GM19035 (cell line): Measurements from ENCODE around the gene MIPEP.
A peak's percentile ranks its signal among the peaks of the same experiment; 100 is the strongest.

Experiments
- ATAC-seq: cut with Tn5 transposase; IDR thresholded peaks from one replicate; pipeline ENCODE4 v1.9.1; 2021; ENCODE audit not compliant: unreplicated experiment

The MIPEP gene

DNA sequence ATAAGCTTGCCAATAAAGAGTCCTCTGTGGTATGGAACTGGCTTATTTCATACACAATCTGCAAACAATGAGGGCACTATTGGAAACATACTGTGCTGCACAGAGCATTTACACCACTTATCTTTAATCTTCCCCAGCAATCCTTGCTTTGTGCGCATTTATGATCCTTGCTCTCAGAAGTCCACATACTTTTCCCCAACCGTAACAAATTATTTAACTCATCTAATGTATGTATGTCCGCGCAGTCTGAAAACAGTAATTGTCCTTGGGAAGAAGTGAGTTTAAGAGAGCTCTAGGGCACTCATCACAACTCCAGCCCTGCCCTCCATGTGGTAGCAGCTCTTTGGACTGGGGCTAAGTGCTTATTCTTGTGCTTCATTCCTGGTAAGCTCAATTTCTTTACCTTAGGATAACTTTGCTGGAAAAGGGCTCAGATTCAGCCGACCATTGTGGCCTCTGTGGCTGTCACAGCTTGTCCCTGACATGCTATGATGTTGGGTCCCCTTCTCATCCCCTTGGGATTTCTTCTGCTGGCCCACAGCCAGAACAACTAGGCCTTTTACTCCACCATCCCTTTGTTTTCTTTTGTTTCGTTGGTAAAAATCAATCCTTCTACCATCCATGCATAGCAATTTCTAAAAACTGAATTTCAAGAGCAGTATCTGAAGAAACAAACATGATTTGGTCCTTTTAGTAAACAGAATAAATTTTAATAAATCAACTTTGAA is 166.3 kb downstream of the MIPEP start:
- ATAC-seq: no peak

DNA sequence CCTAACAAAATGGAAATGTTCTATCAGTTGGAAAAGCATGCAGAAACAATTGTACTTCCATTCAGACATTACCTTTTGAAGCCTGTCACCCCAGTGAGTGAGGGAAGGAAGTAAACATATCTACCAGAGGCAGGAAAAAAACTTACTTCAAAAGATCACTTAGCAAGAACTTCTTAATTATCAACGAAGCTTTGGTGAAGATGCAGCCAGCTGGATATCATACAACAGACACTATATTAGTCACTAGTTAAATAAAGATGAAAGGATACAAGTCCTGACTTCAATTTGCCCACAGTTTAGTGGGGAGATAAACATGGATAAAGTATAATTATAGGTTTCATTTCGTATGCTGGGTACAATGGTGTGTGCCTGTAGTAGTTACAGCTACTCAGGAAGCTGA is 170.2 kb downstream of the MIPEP start:
- ATAC-seq: no peak

DNA sequence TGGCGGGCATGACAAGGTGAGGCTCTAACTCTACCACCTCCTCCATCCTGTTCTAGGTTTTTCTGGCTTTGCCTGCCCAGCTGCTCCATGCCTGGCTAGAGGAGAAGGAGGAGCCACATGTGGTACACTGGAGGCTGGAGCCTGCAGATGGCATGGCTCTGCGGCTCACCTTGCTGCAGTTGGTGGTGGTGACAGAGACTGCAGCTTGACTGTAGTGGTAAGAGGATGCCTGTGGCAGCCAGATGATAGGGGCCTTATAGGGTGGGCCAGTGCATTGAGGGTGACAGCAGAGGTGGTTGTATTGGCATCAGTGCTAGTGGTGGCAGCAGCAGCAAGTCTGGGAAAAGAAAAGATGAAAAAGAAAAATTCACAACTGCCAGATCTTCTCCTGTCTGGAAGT is 172.8 kb downstream of the MIPEP start:
- no peak for ATAC-seq

DNA sequence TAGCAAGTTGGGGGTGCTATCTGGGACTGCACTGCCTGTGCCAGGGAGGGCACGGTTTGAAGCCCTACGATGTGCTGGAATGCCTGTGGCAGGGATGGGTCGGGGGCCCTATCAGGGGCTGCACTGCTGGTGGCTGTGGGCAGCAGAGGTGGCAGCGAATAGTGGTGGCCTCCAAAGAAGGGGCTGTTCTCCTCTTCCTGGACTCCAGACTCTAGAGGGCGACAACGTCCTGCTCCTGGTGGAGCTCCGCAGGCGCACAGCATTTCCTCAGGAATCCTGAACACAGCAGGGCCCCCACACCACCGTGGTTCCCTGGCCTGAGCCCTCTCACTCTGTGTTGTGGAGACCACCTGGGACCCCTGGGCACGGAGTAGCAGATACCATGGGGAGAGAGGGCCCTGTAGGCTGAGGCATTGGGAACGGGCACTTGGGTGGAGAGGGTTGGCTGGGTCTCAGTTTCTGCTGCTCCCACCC is 173.4 kb downstream of the MIPEP start:
- no peak for ATAC-seq

DNA sequence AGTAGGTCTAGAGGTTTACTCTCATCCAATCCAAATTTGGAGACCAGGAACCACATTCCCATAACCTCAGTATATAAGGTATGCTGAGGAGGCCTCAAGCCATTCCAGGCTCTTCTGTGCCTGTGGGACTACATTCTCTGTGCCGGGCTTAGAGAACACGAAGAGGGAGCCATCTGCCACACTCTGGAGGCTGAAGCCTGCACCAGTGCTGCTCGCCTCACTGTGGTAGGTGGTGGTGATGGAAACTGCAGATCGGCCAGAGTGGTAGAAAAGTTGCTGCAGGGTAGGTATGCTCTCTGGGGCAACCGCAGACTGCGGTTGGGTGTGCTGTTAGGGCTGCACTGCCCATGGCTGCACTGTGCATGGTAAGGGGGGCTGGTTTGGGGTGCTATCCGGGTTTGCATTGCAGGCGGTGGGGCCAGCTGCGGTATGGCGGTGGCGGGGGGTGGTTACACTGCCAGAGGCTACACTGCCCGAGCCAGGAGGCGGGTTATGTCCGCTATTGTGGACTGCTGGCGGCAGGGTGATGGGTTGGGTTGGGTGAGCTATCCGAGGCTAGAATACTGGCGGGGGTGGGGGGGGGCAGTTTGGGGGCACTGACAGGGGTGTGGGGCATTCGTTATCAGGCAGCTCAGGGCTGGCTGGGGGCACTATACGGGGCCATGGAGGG is 174.0 kb downstream of the MIPEP start:
- no peak for ATAC-seq

DNA sequence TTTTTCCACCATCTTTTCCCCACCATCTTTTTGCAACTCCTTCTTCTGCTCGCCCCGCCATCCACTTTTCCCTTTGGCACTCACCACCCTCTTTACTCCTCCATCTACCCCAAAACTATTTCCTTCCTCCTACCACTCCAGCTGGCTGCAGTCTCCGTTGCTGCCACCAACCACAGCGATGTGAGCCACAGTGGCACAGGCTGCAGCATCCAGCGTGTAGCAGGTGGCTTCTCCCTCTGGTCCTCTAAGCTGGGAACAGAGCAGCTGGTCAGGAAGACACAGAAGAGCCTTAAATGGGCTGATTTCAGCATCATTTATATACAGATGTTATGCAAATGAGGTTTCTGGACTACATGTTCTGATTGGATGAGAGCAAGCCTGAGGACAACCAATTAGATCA is 174.5 kb downstream of the MIPEP start:
- no peak for ATAC-seq

DNA sequence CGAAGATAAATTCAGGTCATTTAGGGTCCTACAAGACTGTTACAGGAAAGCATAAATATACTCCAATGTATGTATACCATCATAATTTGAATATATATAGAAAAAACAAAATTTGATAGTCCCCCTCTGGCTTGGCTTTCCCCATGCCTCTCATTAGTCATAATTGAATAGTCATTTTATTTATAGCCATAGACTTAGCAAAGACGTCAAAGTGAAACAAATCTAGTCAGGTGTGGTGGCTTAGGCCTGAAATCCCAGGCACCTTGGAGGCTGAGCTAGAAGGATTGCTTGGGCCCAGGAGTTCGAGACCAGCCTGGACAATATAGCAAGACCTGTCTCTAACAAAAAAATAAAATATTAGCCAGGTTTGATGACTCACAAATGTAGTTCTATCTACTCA is 177.8 kb downstream of the MIPEP start:
- ATAC-seq: no peak

DNA sequence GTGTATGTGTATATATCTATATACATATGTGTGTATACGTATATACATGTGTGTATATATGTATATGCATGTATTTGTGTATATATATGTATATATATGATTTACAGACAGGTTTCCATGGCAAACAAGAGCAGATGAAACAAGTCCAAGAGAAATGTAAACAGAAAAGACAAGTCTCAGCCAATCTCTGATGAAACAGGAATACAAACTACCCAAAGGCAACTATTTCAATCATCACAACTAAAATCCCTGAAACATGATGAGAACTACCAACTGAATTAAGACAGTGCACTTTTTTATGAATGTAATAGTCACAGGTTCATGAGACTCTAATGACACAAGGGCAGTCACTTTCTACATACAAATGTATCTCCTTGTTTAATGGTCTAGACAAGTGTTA is 178.8 kb downstream of the MIPEP start:
- ATAC-seq: no peak

DNA sequence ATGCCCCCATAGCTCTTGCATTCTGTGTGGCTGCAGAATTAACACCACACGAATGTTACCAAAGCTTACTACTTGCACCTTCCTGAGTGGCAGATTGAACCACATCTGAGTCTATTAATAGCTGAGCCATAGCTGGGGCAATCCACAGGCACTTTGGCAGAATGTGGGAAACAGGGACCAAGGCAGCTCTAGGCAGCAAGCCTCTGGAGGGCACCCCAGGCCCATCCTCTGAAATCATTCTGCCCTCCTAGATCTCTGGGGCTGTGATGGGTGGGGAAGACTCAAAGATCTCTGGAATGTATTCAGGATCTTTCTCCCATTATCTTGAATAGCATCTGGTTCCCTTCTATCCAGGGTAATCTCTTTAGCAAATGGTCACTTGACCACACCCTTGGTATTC is 179.7 kb downstream of the MIPEP start:
- no peak for ATAC-seq

DNA sequence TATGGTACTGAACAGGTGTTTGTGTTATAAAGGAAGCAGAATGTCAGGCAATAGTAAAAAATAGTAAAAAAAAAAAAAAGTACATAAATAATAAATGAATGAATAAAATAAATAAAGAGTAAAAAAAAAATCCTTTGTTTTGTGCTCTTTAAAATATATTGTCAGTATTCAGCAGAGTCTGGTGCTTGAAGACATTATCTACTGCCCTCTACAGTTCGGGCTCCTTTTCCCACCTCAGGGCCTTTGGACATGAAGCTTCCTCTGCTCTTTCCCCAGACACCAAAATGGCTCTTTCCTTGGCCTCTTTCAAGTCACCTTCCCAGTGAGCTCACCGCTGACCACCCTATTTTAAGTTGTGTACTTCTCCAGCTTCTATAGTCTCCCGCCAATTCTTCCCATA is 181.5 kb downstream of the MIPEP start:
- ATAC-seq: no peak

DNA sequence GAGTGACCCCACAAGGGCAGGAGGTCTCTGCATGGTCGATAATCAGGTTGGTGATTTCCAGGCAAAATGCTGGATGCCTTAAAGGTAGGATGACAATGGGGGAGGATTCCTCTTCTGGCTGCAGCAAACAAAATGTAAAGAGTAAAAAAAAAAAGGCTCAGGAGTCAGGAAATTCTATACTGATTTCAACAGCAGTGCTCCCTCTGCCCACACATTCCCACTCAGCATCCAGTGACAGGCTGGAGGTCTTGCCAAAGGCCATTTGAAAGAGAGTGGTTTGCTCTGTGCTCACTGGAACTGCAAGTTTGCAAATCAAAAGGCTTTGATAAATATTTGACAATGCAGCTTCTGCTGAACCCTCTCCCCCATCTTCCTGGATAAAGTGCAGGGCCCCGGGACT is 183.6 kb downstream of the MIPEP start:
- ATAC-seq: no peak

DNA sequence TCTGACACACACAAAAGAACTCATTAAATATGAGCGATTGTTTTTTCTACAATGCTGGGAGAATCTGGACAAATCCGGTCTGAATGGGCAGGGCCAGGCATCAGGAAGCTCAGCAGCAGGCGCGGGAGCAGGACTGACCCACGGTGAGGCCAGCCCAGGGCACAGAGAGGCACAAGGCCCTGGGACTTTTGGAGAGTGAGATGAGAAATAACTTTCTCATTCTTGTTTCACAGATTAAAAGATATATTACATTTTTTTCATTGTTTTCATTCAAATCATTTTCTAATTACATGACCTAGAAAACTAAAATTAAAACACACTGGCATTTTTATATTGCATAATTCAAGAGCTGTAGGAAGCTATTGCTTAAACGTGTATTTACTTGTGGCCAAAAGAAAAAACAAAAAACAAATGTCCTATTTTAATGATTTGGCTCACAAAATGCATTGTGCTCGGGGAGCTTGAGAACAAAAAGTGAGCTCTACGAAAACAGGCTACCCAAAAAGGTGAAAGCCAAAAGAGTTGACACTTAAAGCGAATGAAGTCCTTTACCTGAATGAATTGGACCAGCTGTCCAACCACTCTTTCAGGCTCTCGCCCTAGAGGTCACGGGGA is 185.8 kb downstream of the MIPEP start:
- ATAC-seq: no peak

DNA sequence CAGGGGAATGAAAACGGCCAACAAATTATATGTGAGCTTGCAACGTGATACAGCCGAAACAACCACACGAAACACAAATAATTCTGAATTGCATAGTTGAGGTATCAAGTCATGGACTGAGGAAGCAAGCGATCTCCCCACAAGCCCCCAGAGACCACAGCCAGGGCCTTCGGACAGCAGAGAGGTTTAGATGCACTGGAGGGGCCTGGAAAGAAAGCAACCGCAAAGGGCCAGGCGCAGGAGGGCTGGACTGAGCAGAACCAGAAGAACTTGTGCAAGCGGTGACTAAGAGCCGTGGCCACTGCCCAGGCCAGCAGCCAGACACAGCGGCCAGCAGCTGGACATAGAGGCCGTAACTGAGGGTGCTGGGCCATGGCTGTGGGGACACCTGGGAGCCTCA is 187.6 kb downstream of the MIPEP start:
- no peak for ATAC-seq

DNA sequence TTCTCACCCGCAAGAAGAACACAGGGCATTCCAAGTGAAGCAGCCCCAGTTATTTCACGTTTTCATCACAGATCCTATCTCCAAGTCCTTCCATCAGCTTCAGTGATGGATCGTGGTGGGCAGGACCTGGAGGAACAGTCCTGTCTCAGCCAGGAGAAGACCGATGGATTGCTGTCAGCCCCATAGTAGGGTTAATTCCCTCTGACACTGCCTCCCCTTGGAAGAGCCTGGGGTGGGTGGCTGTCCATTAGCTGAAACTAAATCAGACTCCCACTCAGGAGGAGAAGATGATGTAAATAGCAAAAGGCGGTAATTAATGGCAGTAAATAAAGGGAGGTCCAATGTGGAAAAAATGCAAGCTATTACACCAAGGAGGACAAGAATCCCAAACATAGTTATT is 188.0 kb downstream of the MIPEP start:
- no peak for ATAC-seq

DNA sequence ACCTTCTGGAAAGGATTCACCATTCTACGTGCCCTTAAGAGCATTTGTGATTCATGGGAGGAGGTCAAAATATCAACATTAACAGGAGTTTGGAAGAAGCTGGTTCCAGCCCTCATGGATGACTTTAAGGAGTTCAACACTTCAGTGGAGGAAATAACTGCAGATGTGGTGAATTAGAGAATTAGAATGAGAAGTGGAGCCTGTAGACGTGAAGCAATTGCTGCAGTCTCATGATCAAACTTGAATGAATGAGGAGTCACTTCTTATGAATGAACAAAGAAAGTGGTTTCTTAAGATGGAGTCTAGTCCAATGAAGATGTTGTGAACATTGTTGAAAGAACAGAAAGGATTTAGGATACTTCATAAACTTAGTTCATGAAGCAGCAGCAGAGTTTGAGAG is 189.9 kb downstream of the MIPEP start:
- ATAC-seq: no peak

DNA sequence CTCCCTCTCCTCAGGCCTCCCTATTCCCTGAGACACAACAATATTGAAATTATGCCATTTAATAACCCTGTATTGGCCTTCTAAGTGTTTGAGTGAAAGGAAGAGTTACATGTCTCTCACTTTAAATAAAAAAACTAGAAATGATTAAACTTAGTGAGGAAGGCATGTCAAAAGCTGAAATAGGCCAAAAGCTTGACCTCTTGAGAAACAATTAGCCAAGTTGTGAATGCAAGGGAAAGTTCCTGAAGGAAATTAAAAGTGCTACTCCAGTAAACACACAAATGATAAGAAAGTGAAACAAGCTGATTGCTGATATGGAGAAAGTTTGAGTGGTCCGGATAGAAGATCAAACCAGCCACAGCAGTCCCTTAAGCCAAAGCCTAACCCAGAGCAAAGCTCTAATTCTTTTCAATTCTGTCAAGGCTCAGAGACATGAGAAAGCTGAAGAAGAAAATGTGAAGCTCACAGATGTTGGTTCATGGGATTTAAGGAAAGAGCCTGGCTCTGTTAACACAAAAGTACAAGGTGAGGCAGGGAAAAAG is 191.4 kb downstream of the MIPEP start:
- ATAC-seq: no peak

DNA sequence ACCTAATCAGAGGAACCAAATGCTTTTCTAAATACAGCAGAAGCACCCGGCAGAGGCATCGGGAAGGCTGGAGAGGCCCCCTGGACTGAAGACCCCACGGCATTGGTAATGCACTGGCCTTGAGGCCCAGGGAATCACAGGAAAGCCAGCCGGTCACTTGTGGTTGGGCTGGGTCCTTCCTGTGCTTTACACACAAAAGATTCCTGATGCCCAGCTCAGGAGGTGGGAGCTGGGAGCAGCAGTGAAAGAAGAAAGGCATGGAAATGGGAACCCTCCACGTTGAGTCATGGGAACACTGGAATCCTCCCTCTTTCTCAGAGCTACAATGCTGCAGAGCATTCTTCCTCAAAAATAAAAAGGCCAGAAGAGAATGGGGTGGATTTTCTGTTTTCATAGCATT is 192.6 kb downstream of the MIPEP start:
- no peak for ATAC-seq

DNA sequence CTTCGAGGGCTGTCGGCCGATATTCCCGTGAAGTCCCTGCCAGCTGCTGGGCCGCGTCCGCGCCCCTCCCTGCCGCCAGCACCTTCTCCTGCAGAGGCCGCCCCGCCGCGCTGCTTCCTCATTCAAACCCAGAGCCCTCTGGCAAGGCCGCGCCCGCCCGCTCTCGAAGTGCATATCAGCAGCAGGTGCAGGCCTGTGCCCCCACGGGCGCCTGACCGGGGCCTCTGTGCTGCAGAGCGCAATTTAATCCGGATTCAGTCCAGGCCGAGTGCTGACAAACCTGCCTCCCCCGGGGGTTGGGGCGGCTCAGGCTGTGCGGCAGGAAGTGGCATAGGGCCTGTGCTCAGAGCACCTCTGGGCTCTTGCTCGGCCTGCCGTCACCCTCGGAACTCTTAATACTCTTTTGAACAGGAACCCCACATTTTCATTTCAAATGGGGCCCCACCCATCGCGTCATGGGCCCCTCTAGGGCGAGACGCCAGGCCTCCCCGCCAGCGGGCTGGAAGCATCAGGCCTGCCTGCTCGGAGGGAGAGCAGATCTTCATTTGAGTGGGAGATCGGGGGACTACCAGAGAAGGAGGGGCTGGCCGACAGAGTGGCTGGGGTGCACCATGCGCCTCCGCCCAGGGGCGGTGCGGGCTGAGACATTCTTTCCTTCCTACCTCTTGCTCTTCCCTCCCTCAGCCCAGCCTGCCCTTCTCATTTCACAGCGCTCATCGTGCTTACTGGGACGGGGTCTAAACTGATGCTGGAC is 193.3 kb downstream of the MIPEP start:
- ATAC-seq: peak; percentile 78

DNA sequence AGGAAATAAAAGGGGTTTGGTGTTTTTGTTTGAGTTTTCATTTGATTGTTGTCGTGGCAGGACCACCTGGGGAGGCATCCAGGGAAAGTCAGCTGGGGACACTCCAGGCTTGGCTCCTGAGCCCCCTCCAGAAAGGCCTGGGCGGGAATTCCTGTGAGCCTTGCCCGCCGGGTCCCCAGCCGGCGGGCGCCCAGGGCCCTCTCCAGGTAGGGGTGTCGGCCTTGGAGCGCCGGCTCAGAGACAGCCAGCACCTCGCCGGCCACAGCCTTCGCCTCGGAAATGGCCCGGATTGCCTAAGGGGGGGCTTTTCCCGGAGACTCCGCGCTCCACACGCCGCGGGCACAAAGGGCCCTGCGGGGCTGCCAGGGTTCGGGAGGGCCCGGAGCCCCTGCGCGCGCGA is 194.0 kb downstream of the MIPEP start:
- ATAC-seq: no peak

DNA sequence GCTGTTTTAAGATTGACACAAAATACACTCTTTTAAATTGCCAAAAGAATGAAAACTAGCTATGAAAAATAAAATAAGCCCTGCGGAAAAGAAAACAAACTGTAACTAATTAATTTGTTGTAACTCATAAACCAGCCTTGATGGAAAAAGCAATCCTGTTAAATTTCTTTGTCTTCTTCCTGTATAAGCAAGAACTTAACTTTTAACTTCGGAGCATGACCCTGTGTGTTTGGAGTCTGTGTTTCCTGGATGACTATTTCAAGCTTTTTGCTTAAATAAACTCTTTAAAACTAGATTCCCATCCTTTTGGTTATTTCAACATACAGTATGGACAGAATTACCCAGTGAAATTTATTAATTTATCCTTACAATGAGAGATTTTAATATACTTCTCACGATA is 196.4 kb downstream of the MIPEP start:
- no peak for ATAC-seq

DNA sequence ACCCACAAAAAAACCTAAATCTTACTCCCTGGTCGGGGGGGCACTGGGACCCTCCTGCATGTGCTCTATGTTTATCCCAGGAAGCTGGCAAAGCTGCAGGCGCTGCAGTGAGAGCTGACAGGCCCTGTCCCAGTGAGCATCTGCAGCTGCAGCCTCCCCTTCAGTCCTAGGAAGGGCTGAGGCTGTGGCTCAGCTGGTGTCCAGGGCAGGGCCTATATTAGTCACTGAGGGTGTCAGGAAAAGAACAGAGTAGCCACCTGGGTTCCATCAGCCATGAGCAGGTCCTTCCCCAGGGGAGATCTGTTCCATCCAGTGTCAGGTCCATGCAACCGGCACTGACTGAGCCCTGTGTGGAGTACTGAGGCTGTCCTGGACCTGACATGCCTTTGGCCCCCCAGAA is 198.5 kb downstream of the MIPEP start:
- no peak for ATAC-seq
